Esophagus squamous epithelium (tissue), 4 donors: ENCODE data around the gene C19orf12.

Experiments used
- POLR2A ChIP-seq, 4 donors: fragments of 450-650 bp; IDR thresholded peaks; one replicate each; pipeline ENCODE4 v1.6.1; 2017; ENCODE audit warnings: antibody characterized with exemption in 4 of 4, mild to moderate bottlenecking in 4 of 4, moderate library complexity in 3 of 4
- TF ChIP-seq, protein P1 (sequence below), 6 experiments: fragments of 450-650 bp in 4 of 6; fragments of 200-600 bp in 2 of 6; sonication (generic) in 2 of 6; IDR thresholded peaks; one replicate each; pipeline ENCODE4 v1.5.1; 2016 to 2019; ENCODE audit warnings: antibody characterized with exemption in 6 of 6, mild to moderate bottlenecking in 4 of 6, moderate library complexity in 4 of 6

DNA sequence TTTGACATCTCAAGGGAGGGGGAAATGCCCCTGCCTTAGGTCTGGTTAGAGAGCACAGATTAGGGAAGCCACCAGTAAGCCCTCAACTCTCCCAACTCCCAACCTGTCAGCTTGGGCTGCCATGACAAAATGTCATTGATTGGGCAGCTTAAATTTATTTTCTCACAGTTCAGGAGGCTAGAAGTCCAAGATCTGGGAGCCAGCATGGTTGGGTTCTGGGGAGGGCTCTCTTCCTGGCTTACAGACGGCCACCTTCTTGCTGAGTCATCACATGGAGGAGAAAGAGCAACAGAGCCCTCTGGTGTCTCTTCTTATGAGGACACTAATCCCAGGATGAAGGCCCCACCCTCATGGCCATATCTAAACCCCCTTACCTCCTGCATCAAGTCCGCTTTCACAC lies 24.2 kb downstream of the C19orf12 start:
- TF ChIP-seq POLR2A (IDR thresholded peaks at IDR 0.05) = no peak
- TF ChIP-seq, protein P1, sequence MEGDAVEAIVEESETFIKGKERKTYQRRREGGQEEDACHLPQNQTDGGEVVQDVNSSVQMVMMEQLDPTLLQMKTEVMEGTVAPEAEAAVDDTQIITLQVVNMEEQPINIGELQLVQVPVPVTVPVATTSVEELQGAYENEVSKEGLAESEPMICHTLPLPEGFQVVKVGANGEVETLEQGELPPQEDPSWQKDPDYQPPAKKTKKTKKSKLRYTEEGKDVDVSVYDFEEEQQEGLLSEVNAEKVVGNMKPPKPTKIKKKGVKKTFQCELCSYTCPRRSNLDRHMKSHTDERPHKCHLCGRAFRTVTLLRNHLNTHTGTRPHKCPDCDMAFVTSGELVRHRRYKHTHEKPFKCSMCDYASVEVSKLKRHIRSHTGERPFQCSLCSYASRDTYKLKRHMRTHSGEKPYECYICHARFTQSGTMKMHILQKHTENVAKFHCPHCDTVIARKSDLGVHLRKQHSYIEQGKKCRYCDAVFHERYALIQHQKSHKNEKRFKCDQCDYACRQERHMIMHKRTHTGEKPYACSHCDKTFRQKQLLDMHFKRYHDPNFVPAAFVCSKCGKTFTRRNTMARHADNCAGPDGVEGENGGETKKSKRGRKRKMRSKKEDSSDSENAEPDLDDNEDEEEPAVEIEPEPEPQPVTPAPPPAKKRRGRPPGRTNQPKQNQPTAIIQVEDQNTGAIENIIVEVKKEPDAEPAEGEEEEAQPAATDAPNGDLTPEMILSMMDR (IDR thresholded peaks at IDR 0.05) = peak; percentile 10 to 55 (median 32)
